ENCODE results near the gene B3GALNT2. TPM values are rescaled to one million over a fixed set of nuclear protein-coding genes. Genes with fewer than 3 reads are reported as not detected.
A peak's percentile ranks its signal among the peaks of the same experiment; 100 is the strongest.

The B3GALNT2 gene
- total RNA-seq, 2 experiments from 2014 or later: 14.6 to 15.7 TPM

GRCh38 chr1:235448616-235449015, 55.6 kb downstream of the B3GALNT2 start:
- Mint-ChIP-seq H3K9me3 (no peaks in the 10 kb centered on the region), H3K4me3 (no peak overlapping the region), H3K27ac (no peak overlapping the region), H3K4me1 (no peaks in the 10 kb centered on the region), H3K27me3 (no peaks in the 10 kb centered on the region), H3K36me3 (peaks cover 13% of the 10 kb centered on the region)
- DNase-seq: no peak

- H3K27me3 Mint-ChIP-seq: no peaks in the 10 kb centered on the region
- no peaks in the 10 kb centered on the region for H3K4me1 Mint-ChIP-seq
- no peak overlapping the region for H3K4me3 Mint-ChIP-seq
- no peaks in the 10 kb centered on the region for H3K9me3 Mint-ChIP-seq
- H3K36me3 Mint-ChIP-seq: peaks cover 10% of the 10 kb centered on the region
- H3K27ac Mint-ChIP-seq: peak overlapping the region; percentile 38
- no peak for DNase-seq
These were observed 61.3 kb downstream of the B3GALNT2 start for GRCh38 chr1:235442788-235443429.

GRCh38 chr1:235441159-235441685, 63.0 kb downstream of the B3GALNT2 start:
- Mint-ChIP-seq H3K9me3 (no peaks in the 10 kb centered on the region), H3K4me1 (peaks cover 1% of the 10 kb centered on the region), H3K4me3 (no peak overlapping the region), H3K27me3 (no peaks in the 10 kb centered on the region), H3K27ac (no peak overlapping the region), H3K36me3 (peaks cover 13% of the 10 kb centered on the region)
- no peak for DNase-seq

- no peak for DNase-seq
- Mint-ChIP-seq H3K36me3 (peaks cover 6% of the 10 kb centered on the region), H3K27me3 (no peaks in the 10 kb centered on the region), H3K4me1 (peaks cover 1% of the 10 kb centered on the region), H3K27ac (no peak overlapping the region), H3K9me3 (no peaks in the 10 kb centered on the region), H3K4me3 (no peak overlapping the region)
These were observed 70.3 kb downstream of the B3GALNT2 start for GRCh38 chr1:235434001-235434400.

- no peak for DNase-seq
- no peaks in the 10 kb centered on the region for H3K36me3 Mint-ChIP-seq
- no peaks in the 10 kb centered on the region for H3K4me1 Mint-ChIP-seq
- H3K27ac Mint-ChIP-seq: no peak overlapping the region
- no peaks in the 10 kb centered on the region for H3K9me3 Mint-ChIP-seq
- H3K27me3 Mint-ChIP-seq: no peaks in the 10 kb centered on the region
- H3K4me3 Mint-ChIP-seq: no peak overlapping the region
These were observed 73.3 kb downstream of the B3GALNT2 start for GRCh38 chr1:235430991-235431390.

- Mint-ChIP-seq H3K36me3 (no peaks in the 10 kb centered on the region), H3K27me3 (no peaks in the 10 kb centered on the region), H3K4me1 (peaks cover under 1% of the 10 kb centered on the region), H3K27ac (no peak overlapping the region), H3K9me3 (no peaks in the 10 kb centered on the region), H3K4me3 (no peak overlapping the region)
- no peak for DNase-seq
These were observed 75.1 kb downstream of the B3GALNT2 start for GRCh38 chr1:235429143-235429542.

- DNase-seq: no peak
- H3K27me3 Mint-ChIP-seq: no peaks in the 10 kb centered on the region
- no peaks in the 10 kb centered on the region for H3K9me3 Mint-ChIP-seq
- H3K4me3 Mint-ChIP-seq: no peak overlapping the region
- H3K36me3 Mint-ChIP-seq: no peaks in the 10 kb centered on the region
- H3K27ac Mint-ChIP-seq: no peak overlapping the region
- peaks cover 15% of the 10 kb centered on the region for H3K4me1 Mint-ChIP-seq
These were observed 76.8 kb downstream of the B3GALNT2 start for GRCh38 chr1:235427447-235427846.

- no peak overlapping the region for H3K27ac Mint-ChIP-seq
- no peak for DNase-seq
These were observed 77.6 kb downstream of the B3GALNT2 start for GRCh38 chr1:235426680-235427079.

GRCh38 chr1:235426143-235426542, 78.1 kb downstream of the B3GALNT2 start:
- H3K27me3 Mint-ChIP-seq: no peaks in the 10 kb centered on the region
- H3K27ac Mint-ChIP-seq: no peak overlapping the region
- DNase-seq: no peak
- no peaks in the 10 kb centered on the region for H3K36me3 Mint-ChIP-seq
- no peaks in the 10 kb centered on the region for H3K9me3 Mint-ChIP-seq
- peaks cover 19% of the 10 kb centered on the region for H3K4me1 Mint-ChIP-seq
- H3K4me3 Mint-ChIP-seq: no peak overlapping the region

More at GRCh38 chr1:235426680-235427079, 77.6 kb downstream of the B3GALNT2 start:
- Mint-ChIP-seq H3K27me3 (no peaks in the 10 kb centered on the region), H3K4me1 (peaks cover 18% of the 10 kb centered on the region), H3K4me3 (no peak overlapping the region), H3K9me3 (no peaks in the 10 kb centered on the region), H3K36me3 (no peaks in the 10 kb centered on the region)

GRCh38 chr1:235425357-235425756, 78.9 kb downstream of the B3GALNT2 start:
- Mint-ChIP-seq H3K27ac (no peak overlapping the region), H3K4me3 (no peak overlapping the region), H3K27me3 (no peaks in the 10 kb centered on the region), H3K4me1 (peaks cover 19% of the 10 kb centered on the region), H3K9me3 (no peaks in the 10 kb centered on the region), H3K36me3 (no peaks in the 10 kb centered on the region)
- no peak for DNase-seq

- DNase-seq: no peak
- H3K27ac Mint-ChIP-seq: no peak overlapping the region
These were observed 80.2 kb downstream of the B3GALNT2 start for GRCh38 chr1:235424092-235424491.

GRCh38 chr1:235423214-235423652, 81.0 kb downstream of the B3GALNT2 start:
- peaks cover 19% of the 10 kb centered on the region for H3K4me1 Mint-ChIP-seq
- H3K27ac Mint-ChIP-seq: peak overlapping the region; percentile 32
- H3K4me3 Mint-ChIP-seq: peak overlapping the region; percentile 3
- H3K27me3 Mint-ChIP-seq: no peaks in the 10 kb centered on the region
- peaks cover 2% of the 10 kb centered on the region for H3K36me3 Mint-ChIP-seq
- DNase-seq: peak; percentile 52
- H3K9me3 Mint-ChIP-seq: no peaks in the 10 kb centered on the region

More at GRCh38 chr1:235424092-235424491, 80.2 kb downstream of the B3GALNT2 start:
- no peak overlapping the region for H3K4me3 Mint-ChIP-seq
- peaks cover 2% of the 10 kb centered on the region for H3K36me3 Mint-ChIP-seq
- H3K9me3 Mint-ChIP-seq: no peaks in the 10 kb centered on the region
- H3K27me3 Mint-ChIP-seq: no peaks in the 10 kb centered on the region
- H3K4me1 Mint-ChIP-seq: peaks cover 19% of the 10 kb centered on the region

- DNase-seq: no peak
- no peak overlapping the region for H3K27ac Mint-ChIP-seq
- peaks cover 2% of the 10 kb centered on the region for H3K36me3 Mint-ChIP-seq
- H3K4me1 Mint-ChIP-seq: peaks cover 19% of the 10 kb centered on the region
- H3K27me3 Mint-ChIP-seq: no peaks in the 10 kb centered on the region
- H3K4me3 Mint-ChIP-seq: no peak overlapping the region
- H3K9me3 Mint-ChIP-seq: no peaks in the 10 kb centered on the region
These were observed 82.5 kb downstream of the B3GALNT2 start for GRCh38 chr1:235421751-235422150.

- no peaks in the 10 kb centered on the region for H3K27me3 Mint-ChIP-seq
- H3K27ac Mint-ChIP-seq: no peak overlapping the region
- H3K36me3 Mint-ChIP-seq: peaks cover 4% of the 10 kb centered on the region
- H3K9me3 Mint-ChIP-seq: no peaks in the 10 kb centered on the region
- peaks cover 5% of the 10 kb centered on the region for H3K4me1 Mint-ChIP-seq
- H3K4me3 Mint-ChIP-seq: no peak overlapping the region
- DNase-seq: peak; percentile 48
These were observed 87.1 kb downstream of the B3GALNT2 start for GRCh38 chr1:235417086-235417697.

GRCh38 chr1:235416662-235417049, 87.6 kb downstream of the B3GALNT2 start:
- peaks cover 4% of the 10 kb centered on the region for H3K36me3 Mint-ChIP-seq
- DNase-seq: no peak
- H3K27ac Mint-ChIP-seq: no peak overlapping the region
- no peaks in the 10 kb centered on the region for H3K9me3 Mint-ChIP-seq
- no peaks in the 10 kb centered on the region for H3K27me3 Mint-ChIP-seq
- peaks cover 1% of the 10 kb centered on the region for H3K4me1 Mint-ChIP-seq
- no peak overlapping the region for H3K4me3 Mint-ChIP-seq

All from activated naive CD8-positive, alpha-beta T cell treated with anti-CD3 and anti-CD28 coated beads for 36 hours (primary cell).